ENCODE results near the gene DNAI2. TPM values are rescaled to one million over a fixed set of nuclear protein-coding genes. Genes with fewer than 3 reads are reported as not detected.
A peak's percentile ranks its signal among the peaks of the same experiment; 100 is the strongest.

Gene DNAI2
- total and polyA plus RNA-seq, 9 of the 15 experiments (the other 6 are each of a cell fraction or from before 2014, with no cell fraction given) = not detected

- no TSS peak for BruUV-seq (replicated peaks)
- POLR2A ChIA-PET = interaction anchor here (0.6 to 1.5 kb wide), 7 partner anchors 8 to 263 kb away, joined by 3 to 7 read pairs (median 3); no protein-coding TSS in a partner anchor
- H3K27me3 ChIP-seq (ENCODE audit: control insufficient read depth in 2 of 2, insufficient read depth in 2 of 2, low read length in 2 of 2) = no peaks in the 10 kb centered on the region; a peak in 1 of 5 replicates
Measured at GRCh38 chr17:74231928-74232907, 41.8 kb upstream of the DNAI2 start.

GRCh38 chr17:74233937-74234336 lies 40.1 kb upstream of the DNAI2 start:
- POLR2A ChIA-PET = interaction anchor here (0.5 to 1.5 kb wide), 4 partner anchors 11 to 36 kb away, joined by 3 to 4 read pairs (median 4); no protein-coding TSS in a partner anchor
- TF ChIP-seq POLR2A (conservative IDR thresholded peaks at IDR 0.05) = no peak
- TF ChIP-seq FUS (optimal IDR thresholded peaks at IDR 0.05; ENCODE audit: low read depth, low read length) = no peak
- no peak for TF ChIP-seq SIN3B (IDR thresholded peaks at IDR 0.05; ENCODE audit: low read depth)
- TF ChIP-seq ZFP91 (CRISPR knock-in tag; IDR thresholded peaks at IDR 0.05) = no peak
- TF ChIP-seq CEBPG (CRISPR knock-in tag; IDR thresholded peaks at IDR 0.05) = 0 out of 2 replicates have a peak, but pooled peaks have one; percentile 25
- TF ChIP-seq CEBPG (tag; conservative IDR thresholded peaks at IDR 0.05 in 1 of 2, IDR thresholded peaks at IDR 0.05 in 1 of 2) = no peak
- TF ChIP-seq ZNF263 (CRISPR knock-in tag; IDR thresholded peaks at IDR 0.05; ENCODE audit: borderline replicate concordance) = peak; percentile 37; the same call in 1 of the 2 replicates
- no peak for TF ChIP-seq CSDE1 (IDR thresholded peaks at IDR 0.05)
- no peak for TF ChIP-seq POLR2B (IDR thresholded peaks at IDR 0.05; ENCODE audit: low read depth, partially characterized antibody)
- no peak for TF ChIP-seq BRF2 (IDR thresholded peaks at IDR 0.05; ENCODE audit: borderline replicate concordance, insufficient read depth, insufficient read length)
- TF ChIP-seq GTF2A2 (tag; IDR thresholded peaks at IDR 0.05) = no peak

More at GRCh38 chr17:74231928-74232907, 41.8 kb upstream of the DNAI2 start:
- in situ Hi-C loops (cut with MboI) = no loop called here
- 0 out of 2 replicates have a peak, but pooled peaks cover 3% of the 10 kb centered on the region for H4K20me1 ChIP-seq (replicated peaks; ENCODE audit: control insufficient read depth, insufficient read depth, low read length)
- no peaks in the 10 kb centered on the region for H3K36me3 ChIP-seq (ENCODE audit: control insufficient read depth, insufficient read depth, low read length)
- WGBS (ENCODE audit: insufficient coverage, low coverage, missing lambda C conversion rate) = 42% methylated on average over 14 of the region's 17 CpGs
- intact Hi-C loops (cut with micrococcal nuclease) = no loop called here
- no peaks in the 10 kb centered on the region for H3K9me1 ChIP-seq (ENCODE audit: control insufficient read depth, insufficient read depth, low read length)
- peak overlapping the region in 1 of 2 experiments; percentile 35; a peak in 1 of 4 replicates for H3K9ac ChIP-seq (ENCODE audit: insufficient read depth in 1 of 2, low read depth in 2 of 2, low read length in 2 of 2)
- H3K4me2 ChIP-seq (ENCODE audit: insufficient read depth, low read length) = no peak overlapping the region
- H3K27ac ChIP-seq (ENCODE audit: extremely low read depth, low read depth, low read length) = no peak overlapping the region
- H3K9me3 ChIP-seq (replicated peaks; ENCODE audit: control insufficient read depth, insufficient read depth, low read depth, low read length) = no peaks in the 10 kb centered on the region
- CTCF ChIA-PET (ENCODE audit: low intra/inter-chr PET ratio) = no interaction called here
- H3K79me2 ChIP-seq (ENCODE audit: control insufficient read depth, insufficient read depth, low read length) = no peaks in the 10 kb centered on the region
- H3K4me1 ChIP-seq (replicated peaks in 1 of 2; ENCODE audit: control insufficient read depth in 2 of 2, insufficient read depth in 2 of 2, low read length in 2 of 2) = peaks cover 10 to 25% of the 10 kb centered on the region in 2 experiments
- no peak overlapping the region for H3K4me3 ChIP-seq
- ATAC-seq = no peak
- no peak for FAIRE-seq
- no peak overlapping the region for H2AFZ ChIP-seq (ENCODE audit: low read depth, low read length)
- DNase-seq (ENCODE audit: extremely low read depth in 1 of 4, low spot score in 3 of 4) = no peak
- peak in 1 of 2 experiments; percentile 69; a peak in 1 of 4 replicates for TF ChIP-seq FOXA3 (CRISPR knock-in tag; conservative IDR thresholded peaks at IDR 0.05 in 1 of 2, IDR thresholded peaks at IDR 0.05 in 1 of 2)
- no peak for TF ChIP-seq KAT8 (IDR thresholded peaks at IDR 0.05; ENCODE audit: low read depth)

More at GRCh38 chr17:74233937-74234336, 40.1 kb upstream of the DNAI2 start:
- in situ Hi-C loops (cut with MboI) = no loop called here
- H3K9me1 ChIP-seq (ENCODE audit: control insufficient read depth, insufficient read depth, low read length) = no peaks in the 10 kb centered on the region
- no peaks in the 10 kb centered on the region for H4K20me1 ChIP-seq (replicated peaks; ENCODE audit: control insufficient read depth, insufficient read depth, low read length)
- no peak overlapping the region for H3K9ac ChIP-seq (ENCODE audit: insufficient read depth in 1 of 2, low read depth in 2 of 2, low read length in 2 of 2)
- no peak overlapping the region for H2AFZ ChIP-seq (ENCODE audit: low read depth, low read length)
- CTCF ChIA-PET (ENCODE audit: low intra/inter-chr PET ratio) = no interaction called here
- BruUV-seq (replicated peaks) = no TSS peak
- FAIRE-seq = no peak
- 55% methylated on average over 7 of the region's 8 CpGs for WGBS (ENCODE audit: insufficient coverage, low coverage, missing lambda C conversion rate)
- no peaks in the 10 kb centered on the region for H3K36me3 ChIP-seq (ENCODE audit: control insufficient read depth, insufficient read depth, low read length)
- no peak overlapping the region for H3K4me3 ChIP-seq
- no peaks in the 10 kb centered on the region for H3K79me2 ChIP-seq (ENCODE audit: control insufficient read depth, insufficient read depth, low read length)
- ATAC-seq = peak; percentile 34
- no peak for DNase-seq (ENCODE audit: extremely low read depth in 1 of 4, low spot score in 3 of 4)
- intact Hi-C loops (cut with micrococcal nuclease) = no loop called here
- peaks cover 7 to 26% of the 10 kb centered on the region in 2 experiments for H3K4me1 ChIP-seq (replicated peaks in 1 of 2; ENCODE audit: control insufficient read depth in 2 of 2, insufficient read depth in 2 of 2, low read length in 2 of 2)
- H3K27me3 ChIP-seq (ENCODE audit: control insufficient read depth in 2 of 2, insufficient read depth in 2 of 2, low read length in 2 of 2) = no peaks in the 10 kb centered on the region
- no peaks in the 10 kb centered on the region for H3K9me3 ChIP-seq (replicated peaks; ENCODE audit: control insufficient read depth, insufficient read depth, low read depth, low read length)
- no peak overlapping the region for H3K27ac ChIP-seq (ENCODE audit: extremely low read depth, low read depth, low read length)
- no peak overlapping the region for H3K4me2 ChIP-seq (ENCODE audit: insufficient read depth, low read length)

Measured in K562 (cell line).